ENCODE data around the gene BANF1.

The BANF1 gene

GRCh38 chr11:65968600-65969482, 33.5 kb upstream of the BANF1 start:
- in situ Hi-C loops (cut with HindIII; ENCODE audit: low pct_unique_long_range_greater_than_20kb, low sequenced_read_pairs): no loop called here
- DNase-seq (ENCODE audit: low read depth in 1 of 2, low spot score in 1 of 2): no peak
- TF ChIP-seq JUND (IDR thresholded peaks at IDR 0.05; ENCODE audit: low read depth): no peak

- in situ Hi-C loops (cut with HindIII; ENCODE audit: low pct_unique_long_range_greater_than_20kb, low sequenced_read_pairs): no loop called here
- DNase-seq (ENCODE audit: low read depth in 1 of 2, low spot score in 1 of 2): no peak
- no peak for TF ChIP-seq JUND (IDR thresholded peaks at IDR 0.05; ENCODE audit: low read depth)
These were observed 30.2 kb upstream of the BANF1 start for GRCh38 chr11:65972116-65972515.

GRCh38 chr11:65973439-65974110, 28.7 kb upstream of the BANF1 start:
- in situ Hi-C loops (cut with HindIII; ENCODE audit: low pct_unique_long_range_greater_than_20kb, low sequenced_read_pairs): no loop called here
- TF ChIP-seq JUND (IDR thresholded peaks at IDR 0.05; ENCODE audit: low read depth): no peak
- DNase-seq (ENCODE audit: low read depth in 1 of 2, low spot score in 1 of 2): no peak

GRCh38 chr11:65975771-65976170, 26.5 kb upstream of the BANF1 start:
- TF ChIP-seq JUND (IDR thresholded peaks at IDR 0.05; ENCODE audit: low read depth): no peak
- in situ Hi-C loops (cut with HindIII; ENCODE audit: low pct_unique_long_range_greater_than_20kb, low sequenced_read_pairs): no loop called here
- DNase-seq (ENCODE audit: low read depth in 1 of 2, low spot score in 1 of 2): no peak

- TF ChIP-seq JUND (IDR thresholded peaks at IDR 0.05; ENCODE audit: low read depth): no peak
- DNase-seq (ENCODE audit: low read depth in 1 of 2, low spot score in 1 of 2): no peak
- in situ Hi-C loops (cut with HindIII; ENCODE audit: low pct_unique_long_range_greater_than_20kb, low sequenced_read_pairs): no loop called here
These were observed 25.8 kb upstream of the BANF1 start for GRCh38 chr11:65976216-65977176.

GRCh38 chr11:65977621-65978390, 24.5 kb upstream of the BANF1 start:
- TF ChIP-seq JUND (IDR thresholded peaks at IDR 0.05; ENCODE audit: low read depth): no peak

GRCh38 chr11:65978391-65979238, 23.7 kb upstream of the BANF1 start:
- DNase-seq (ENCODE audit: low read depth in 1 of 2, low spot score in 1 of 2): no peak
- in situ Hi-C loops (cut with HindIII; ENCODE audit: low pct_unique_long_range_greater_than_20kb, low sequenced_read_pairs): no loop called here

More at GRCh38 chr11:65977621-65978390, 24.5 kb upstream of the BANF1 start:
- in situ Hi-C loops (cut with HindIII; ENCODE audit: low pct_unique_long_range_greater_than_20kb, low sequenced_read_pairs): no loop called here
- DNase-seq (ENCODE audit: low read depth in 1 of 2, low spot score in 1 of 2): no peak

GRCh38 chr11:65979261-65979759, 23.0 kb upstream of the BANF1 start:
- no peak for TF ChIP-seq JUND (IDR thresholded peaks at IDR 0.05; ENCODE audit: low read depth)

More at GRCh38 chr11:65978391-65979238, 23.7 kb upstream of the BANF1 start:
- no peak for TF ChIP-seq JUND (IDR thresholded peaks at IDR 0.05; ENCODE audit: low read depth)

GRCh38 chr11:65981101-65981740, 21.1 kb upstream of the BANF1 start:
- TF ChIP-seq JUND (IDR thresholded peaks at IDR 0.05; ENCODE audit: low read depth): no peak
- DNase-seq (ENCODE audit: low read depth in 1 of 2, low spot score in 1 of 2): no peak
- in situ Hi-C loops (cut with HindIII; ENCODE audit: low pct_unique_long_range_greater_than_20kb, low sequenced_read_pairs): no loop called here

More at GRCh38 chr11:65979261-65979759, 23.0 kb upstream of the BANF1 start:
- DNase-seq (ENCODE audit: low read depth in 1 of 2, low spot score in 1 of 2): no peak
- in situ Hi-C loops (cut with HindIII; ENCODE audit: low pct_unique_long_range_greater_than_20kb, low sequenced_read_pairs): no loop called here
